Measurements from ENCODE around the gene PIGU.
A peak's percentile ranks its signal among the peaks of the same experiment; 100 is the strongest.
"Not testable (repeated sequence)": the region's sequence is repeated elsewhere in the genome, so short reads cannot be mapped to it uniquely, and the experiment has no call there.

The PIGU gene

GRCh38 chr20:34675561-34675960, 1.3 kb downstream of the PIGU start:
- TF ChIP-seq, protein P1, sequence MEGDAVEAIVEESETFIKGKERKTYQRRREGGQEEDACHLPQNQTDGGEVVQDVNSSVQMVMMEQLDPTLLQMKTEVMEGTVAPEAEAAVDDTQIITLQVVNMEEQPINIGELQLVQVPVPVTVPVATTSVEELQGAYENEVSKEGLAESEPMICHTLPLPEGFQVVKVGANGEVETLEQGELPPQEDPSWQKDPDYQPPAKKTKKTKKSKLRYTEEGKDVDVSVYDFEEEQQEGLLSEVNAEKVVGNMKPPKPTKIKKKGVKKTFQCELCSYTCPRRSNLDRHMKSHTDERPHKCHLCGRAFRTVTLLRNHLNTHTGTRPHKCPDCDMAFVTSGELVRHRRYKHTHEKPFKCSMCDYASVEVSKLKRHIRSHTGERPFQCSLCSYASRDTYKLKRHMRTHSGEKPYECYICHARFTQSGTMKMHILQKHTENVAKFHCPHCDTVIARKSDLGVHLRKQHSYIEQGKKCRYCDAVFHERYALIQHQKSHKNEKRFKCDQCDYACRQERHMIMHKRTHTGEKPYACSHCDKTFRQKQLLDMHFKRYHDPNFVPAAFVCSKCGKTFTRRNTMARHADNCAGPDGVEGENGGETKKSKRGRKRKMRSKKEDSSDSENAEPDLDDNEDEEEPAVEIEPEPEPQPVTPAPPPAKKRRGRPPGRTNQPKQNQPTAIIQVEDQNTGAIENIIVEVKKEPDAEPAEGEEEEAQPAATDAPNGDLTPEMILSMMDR (IDR thresholded peaks at IDR 0.05; ENCODE audit: low read depth, low read length, missing control alignments) = no peak
- H3K4me3 ChIP-seq (replicated peaks; ENCODE audit: low read depth, low read length) = peak overlapping the region; percentile 67; the same call in 1 of the 2 replicates
- no peak for DNase-seq (ENCODE audit: extremely low read depth, low read depth)

DNA sequence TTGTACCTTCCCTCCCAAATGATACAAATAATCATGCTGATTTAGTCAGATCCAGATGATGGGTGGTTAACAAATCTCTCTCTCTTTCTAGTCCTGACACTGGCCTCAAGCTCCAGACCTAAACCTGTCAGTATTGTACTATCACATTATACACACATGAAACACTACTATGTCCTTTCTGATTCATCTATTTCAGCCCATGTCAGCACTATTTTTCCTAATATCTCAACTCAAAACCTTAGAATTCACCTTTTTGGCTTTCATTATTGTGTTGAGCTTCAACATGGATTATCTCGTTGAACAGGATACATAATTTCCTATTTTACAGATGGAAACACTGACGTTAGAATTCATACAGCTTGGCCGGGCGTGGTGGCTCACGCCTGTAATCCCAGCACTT, 3.5 kb downstream of the PIGU start:
- DNase-seq (ENCODE audit: extremely low read depth, low read depth) = no peak
- H3K4me3 ChIP-seq (replicated peaks; ENCODE audit: low read depth, low read length) = no peak overlapping the region
- TF ChIP-seq, protein P1 (IDR thresholded peaks at IDR 0.05; ENCODE audit: low read depth, low read length, missing control alignments) = no peak

GRCh38 chr20:34669094-34669493, 7.8 kb downstream of the PIGU start:
- DNase-seq (ENCODE audit: extremely low read depth, low read depth) = no peak
- H3K4me3 ChIP-seq (replicated peaks; ENCODE audit: low read depth, low read length) = no peak overlapping the region
- TF ChIP-seq, protein P1 (IDR thresholded peaks at IDR 0.05; ENCODE audit: low read depth, low read length, missing control alignments) = no peak

- H3K4me3 ChIP-seq (replicated peaks; ENCODE audit: low read depth, low read length); DNase-seq (ENCODE audit: extremely low read depth, low read depth): not testable (repeated sequence)
Observed at GRCh38 chr20:34664751-34665150, 12.1 kb downstream of the PIGU start.

GRCh38 chr20:34663213-34663943, 13.5 kb downstream of the PIGU start:
- TF ChIP-seq, protein P1 (IDR thresholded peaks at IDR 0.05; ENCODE audit: low read depth, low read length, missing control alignments) = no peak
- DNase-seq (ENCODE audit: extremely low read depth, low read depth) = no peak
- H3K4me3 ChIP-seq (replicated peaks; ENCODE audit: low read depth, low read length) = no peak overlapping the region

- not testable (repeated sequence) for DNase-seq (ENCODE audit: extremely low read depth, low read depth); H3K4me3 ChIP-seq (replicated peaks; ENCODE audit: low read depth, low read length)
Observed at GRCh38 chr20:34661811-34662210, 15.1 kb downstream of the PIGU start.

DNA sequence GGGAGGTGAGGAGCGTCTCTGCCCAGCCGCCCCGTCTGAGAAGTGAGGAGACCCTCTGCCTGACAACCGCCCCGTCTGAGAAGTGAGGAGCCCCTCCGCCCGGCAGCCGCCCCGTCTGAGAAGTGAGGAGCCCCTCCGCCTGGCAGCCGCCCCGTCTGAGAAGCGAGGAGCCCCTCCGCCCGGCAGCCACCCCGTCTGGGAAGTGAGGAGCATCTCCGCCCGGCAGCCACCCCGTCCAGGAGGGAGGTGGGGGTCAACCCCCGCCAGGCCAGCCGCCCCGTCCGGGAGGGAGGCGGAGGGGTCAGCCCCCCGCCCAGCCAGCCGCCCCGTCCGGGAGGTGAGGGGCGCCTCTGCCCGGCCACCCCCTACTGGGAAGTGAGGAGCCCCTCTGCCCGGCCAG, 18.2 kb downstream of the PIGU start:
- not testable (repeated sequence) for DNase-seq (ENCODE audit: extremely low read depth, low read depth); H3K4me3 ChIP-seq (replicated peaks; ENCODE audit: low read depth, low read length)

GRCh38 chr20:34654207-34654744, 22.6 kb downstream of the PIGU start:
- no peak for DNase-seq (ENCODE audit: extremely low read depth, low read depth)
- TF ChIP-seq, protein P1 (IDR thresholded peaks at IDR 0.05; ENCODE audit: low read depth, low read length, missing control alignments) = no peak
- no peak overlapping the region for H3K4me3 ChIP-seq (replicated peaks; ENCODE audit: low read depth, low read length)
